CMK (cell line): ENCODE data around the gene DHX35.
"Not testable (repeated sequence)": the region's sequence is repeated elsewhere in the genome, so short reads cannot be mapped to it uniquely, and the experiment has no call there.

Source experiments
- DNase-seq: peaks from one replicate; pipeline ENCODE4 v3.0.0-alpha.2; 2010; ENCODE audit warnings: low read depth

DHX35 gene

GRCh38 chr20:38940644-38941043 is 21.5 kb upstream of the DHX35 start:
- DNase-seq: no peak

- no peak for DNase-seq
Observed at GRCh38 chr20:38941726-38942389, 20.3 kb upstream of the DHX35 start.

GRCh38 chr20:38945012-38945411 is 17.1 kb upstream of the DHX35 start:
- no peak for DNase-seq

GRCh38 chr20:38946836-38947235 is 15.3 kb upstream of the DHX35 start:
- no peak for DNase-seq

GRCh38 chr20:38947931-38948362 is 14.2 kb upstream of the DHX35 start:
- no peak for DNase-seq

- DNase-seq: no peak
Observed at GRCh38 chr20:38950254-38950653, 11.9 kb upstream of the DHX35 start.

- no peak for DNase-seq
Observed at GRCh38 chr20:38951611-38952010, 10.5 kb upstream of the DHX35 start.

- no peak for DNase-seq
Observed at GRCh38 chr20:38952153-38952552, 10.0 kb upstream of the DHX35 start.

- DNase-seq: no peak
Observed at GRCh38 chr20:38953630-38954340, 8.4 kb upstream of the DHX35 start.

GRCh38 chr20:38957235-38957876 is 4.8 kb upstream of the DHX35 start:
- peak; percentile 8 for DNase-seq

- DNase-seq: no peak
Observed at GRCh38 chr20:38957915-38958485, 4.1 kb upstream of the DHX35 start.

GRCh38 chr20:38960187-38960687 is 1.9 kb upstream of the DHX35 start:
- not testable (repeated sequence) for DNase-seq

GRCh38 chr20:38961530-38962043 is 557 bp upstream of the DHX35 start:
- DNase-seq: no peak

GRCh38 chr20:38962928-38963401 is 821 bp downstream of the DHX35 start:
- no peak for DNase-seq

- DNase-seq: no peak
Observed at GRCh38 chr20:38963745-38964144, 1.6 kb downstream of the DHX35 start.

GRCh38 chr20:38965264-38965663 is 3.1 kb downstream of the DHX35 start:
- DNase-seq: no peak

GRCh38 chr20:38968090-38968489 is 5.9 kb downstream of the DHX35 start:
- DNase-seq: no peak

- no peak for DNase-seq
Observed at GRCh38 chr20:38969708-38970107, 7.6 kb downstream of the DHX35 start.

- DNase-seq: no peak
Observed at GRCh38 chr20:38970302-38970701, 8.2 kb downstream of the DHX35 start.

GRCh38 chr20:38973107-38973506 is 11.0 kb downstream of the DHX35 start:
- DNase-seq: no peak

- no peak for DNase-seq
Observed at GRCh38 chr20:38973645-38974044, 11.5 kb downstream of the DHX35 start.

- no peak for DNase-seq
Observed at GRCh38 chr20:38975539-38976120, 13.5 kb downstream of the DHX35 start.
